BE2C (cell line): ENCODE results near the gene THOC6.

ENCODE experiments used
- DNase-seq: peaks from one replicate; pipeline ENCODE4 v3.0.0-alpha.2; 2020
- H3K27me3 ChIP-seq: fragments of 250-450 bp; sonication (Bioruptor Pico); 2 replicates; pipeline ENCODE4 v1.5.1; 2020; ENCODE audit warnings: mild to moderate bottlenecking
- H3K36me3 ChIP-seq: fragments of 250-450 bp; sonication (Bioruptor Pico); 2 replicates; pipeline ENCODE4 v1.5.1; 2020; ENCODE audit warnings: mild to moderate bottlenecking
- H3K4me1 ChIP-seq: fragments of 250-450 bp; sonication (Bioruptor Pico); 2 replicates; pipeline ENCODE4 v1.5.1; 2020
- H3K4me3 ChIP-seq: 2 replicates; pipeline ENCODE4 v1.5.1; 2011; ENCODE audit warnings: low read depth, low read length
- H3K9me3 ChIP-seq: fragments of 250-450 bp; sonication (Bioruptor Pico); 2 replicates; pipeline ENCODE4 v1.5.1; 2020
- CTCF ChIP-seq: IDR thresholded peaks from 2 replicates; pipeline ENCODE4 v1.5.1; 2012; ENCODE audit warnings: mild to moderate bottlenecking, low read depth, low read length

The THOC6 gene

GRCh38 chr16:3057181-3058138 lies 33.6 kb downstream of the THOC6 start:
- no peaks in the 10 kb centered on the region for H3K4me1 ChIP-seq
- peaks cover 4% of the 10 kb centered on the region; the same call in 1 of the 2 replicates for H3K27me3 ChIP-seq
- H3K36me3 ChIP-seq = no peaks in the 10 kb centered on the region
- H3K4me3 ChIP-seq = no peak overlapping the region
- no peaks in the 10 kb centered on the region for H3K9me3 ChIP-seq
- TF ChIP-seq CTCF = no peak
- DNase-seq = no peak

- peak; percentile 49 for DNase-seq
- Histone ChIP-seq H3K9me3 (no peaks in the 10 kb centered on the region), H3K4me3 (peak overlapping the region; percentile 76), H3K4me1 (no peaks in the 10 kb centered on the region), H3K36me3 (no peaks in the 10 kb centered on the region), H3K27me3 (peaks cover 4% of the 10 kb centered on the region; the same call in 1 of the 2 replicates)
- no peak for TF ChIP-seq CTCF
These were observed 34.5 kb downstream of the THOC6 start for GRCh38 chr16:3058139-3059030.

GRCh38 chr16:3059041-3059722 lies 35.3 kb downstream of the THOC6 start:
- DNase-seq = peak; percentile 92
- Histone ChIP-seq H3K4me3 (peak overlapping the region; percentile 76), H3K4me1 (no peaks in the 10 kb centered on the region), H3K9me3 (no peaks in the 10 kb centered on the region), H3K36me3 (no peaks in the 10 kb centered on the region), H3K27me3 (peaks cover 4% of the 10 kb centered on the region; the same call in 1 of the 2 replicates)
- TF ChIP-seq CTCF = peak; percentile 51

- DNase-seq = no peak
- Histone ChIP-seq H3K9me3 (no peaks in the 10 kb centered on the region), H3K4me3 (peak overlapping the region; percentile 76), H3K36me3 (no peaks in the 10 kb centered on the region), H3K4me1 (no peaks in the 10 kb centered on the region), H3K27me3 (peaks cover 4% of the 10 kb centered on the region; the same call in 1 of the 2 replicates)
- no peak for TF ChIP-seq CTCF
These were observed 35.9 kb downstream of the THOC6 start for GRCh38 chr16:3059723-3060242.

GRCh38 chr16:3060339-3061127 lies 36.7 kb downstream of the THOC6 start:
- H3K4me3 ChIP-seq = no peak overlapping the region
- no peaks in the 10 kb centered on the region for H3K4me1 ChIP-seq
- no peak for TF ChIP-seq CTCF
- DNase-seq = no peak
- H3K9me3 ChIP-seq = no peaks in the 10 kb centered on the region
- no peaks in the 10 kb centered on the region for H3K36me3 ChIP-seq
- H3K27me3 ChIP-seq = peaks cover 4% of the 10 kb centered on the region; the same call in 1 of the 2 replicates
